ENCODE data around the gene PRXL2B. TPM values are rescaled to one million over a fixed set of nuclear protein-coding genes. Genes with fewer than 3 reads are reported as not detected.

PRXL2B gene
- total RNA-seq, 1 donor from 2014 or later: 26.3 TPM

DNA sequence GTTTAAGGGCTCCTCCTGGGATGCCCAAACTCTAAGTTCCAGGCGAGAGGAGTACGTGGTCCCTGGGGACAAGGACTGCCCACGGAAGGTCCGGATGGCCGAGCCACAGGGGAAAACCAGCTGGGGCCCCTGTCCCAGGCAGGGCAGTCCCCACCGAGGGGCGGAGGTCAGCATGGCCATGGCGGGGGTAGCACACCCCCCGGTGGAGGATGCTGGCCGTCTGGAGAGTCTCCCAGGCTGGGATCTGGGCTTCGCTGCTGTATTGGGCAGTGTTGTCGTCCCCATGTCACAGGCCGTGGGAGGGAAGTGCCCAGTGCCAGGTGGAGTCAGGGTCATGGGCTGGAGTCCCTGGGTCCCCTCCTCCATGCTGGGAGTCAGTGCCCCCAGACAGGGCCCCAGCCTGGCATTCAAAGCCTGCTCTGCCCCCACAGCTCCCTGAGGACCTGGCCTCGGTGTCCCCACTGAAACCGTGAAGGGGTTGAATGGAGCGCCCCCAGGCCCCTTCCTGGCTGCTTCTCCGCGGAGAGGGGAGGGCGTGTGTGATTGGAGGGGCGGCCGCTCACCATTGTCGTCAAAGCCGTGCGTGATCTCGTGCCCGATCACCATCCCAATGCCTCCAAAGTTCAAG lies 6.8 kb downstream of the PRXL2B start:
- intact Hi-C loops (cut with DNase I): no loop called here

DNA sequence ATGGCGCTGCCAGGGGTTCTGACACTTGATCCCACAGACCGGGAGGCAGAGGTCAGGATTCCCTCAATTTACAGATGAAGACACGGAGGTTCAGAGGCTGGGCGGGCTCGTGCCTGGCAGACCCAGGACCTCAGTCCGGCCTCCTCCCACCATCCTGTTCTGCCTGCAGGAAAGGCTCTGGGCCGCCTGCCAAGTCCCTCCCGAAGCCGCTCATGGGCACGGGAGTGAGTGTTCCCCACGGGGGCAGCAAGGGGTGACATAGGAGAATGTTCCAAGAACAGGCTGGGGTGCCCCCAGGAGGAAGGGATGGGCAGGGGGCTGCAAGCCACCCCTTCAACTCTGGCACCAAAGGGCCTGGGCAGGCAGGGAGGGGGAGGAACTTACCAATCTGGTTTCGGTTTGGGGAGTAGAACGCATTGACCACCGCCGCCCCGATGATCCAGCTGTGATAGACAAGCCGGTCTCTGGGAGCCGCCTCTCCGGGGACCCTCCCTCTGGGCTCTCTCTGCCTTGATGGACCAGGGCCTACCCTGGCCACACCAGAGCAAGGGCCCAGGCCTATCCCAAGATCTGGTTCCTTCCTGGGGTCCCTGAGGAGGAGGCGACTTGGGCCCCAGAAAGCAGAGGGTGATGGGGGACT lies 7.5 kb downstream of the PRXL2B start:
- peaks cover 3% of the 10 kb centered on the region for H3K36me3 ChIP-seq
- intact Hi-C loops (cut with DNase I): no loop called here
- H3K27me3 ChIP-seq (ENCODE audit: low read depth): no peaks in the 10 kb centered on the region
- H3K27ac ChIP-seq: peak overlapping the region; percentile 24
- peak overlapping the region; percentile 43 for H3K4me3 ChIP-seq
- H3K4me1 ChIP-seq: peaks cover 21% of the 10 kb centered on the region
- TF ChIP-seq, protein P1, sequence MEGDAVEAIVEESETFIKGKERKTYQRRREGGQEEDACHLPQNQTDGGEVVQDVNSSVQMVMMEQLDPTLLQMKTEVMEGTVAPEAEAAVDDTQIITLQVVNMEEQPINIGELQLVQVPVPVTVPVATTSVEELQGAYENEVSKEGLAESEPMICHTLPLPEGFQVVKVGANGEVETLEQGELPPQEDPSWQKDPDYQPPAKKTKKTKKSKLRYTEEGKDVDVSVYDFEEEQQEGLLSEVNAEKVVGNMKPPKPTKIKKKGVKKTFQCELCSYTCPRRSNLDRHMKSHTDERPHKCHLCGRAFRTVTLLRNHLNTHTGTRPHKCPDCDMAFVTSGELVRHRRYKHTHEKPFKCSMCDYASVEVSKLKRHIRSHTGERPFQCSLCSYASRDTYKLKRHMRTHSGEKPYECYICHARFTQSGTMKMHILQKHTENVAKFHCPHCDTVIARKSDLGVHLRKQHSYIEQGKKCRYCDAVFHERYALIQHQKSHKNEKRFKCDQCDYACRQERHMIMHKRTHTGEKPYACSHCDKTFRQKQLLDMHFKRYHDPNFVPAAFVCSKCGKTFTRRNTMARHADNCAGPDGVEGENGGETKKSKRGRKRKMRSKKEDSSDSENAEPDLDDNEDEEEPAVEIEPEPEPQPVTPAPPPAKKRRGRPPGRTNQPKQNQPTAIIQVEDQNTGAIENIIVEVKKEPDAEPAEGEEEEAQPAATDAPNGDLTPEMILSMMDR (IDR thresholded peaks at IDR 0.05): no peak
- ATAC-seq (peak; percentile 6 to 40), DNase-seq (peak; percentile 79)
- H3K9me3 ChIP-seq: no peaks in the 10 kb centered on the region

More for the DNA sequence above, 6.8 kb downstream of the PRXL2B start:
- TF ChIP-seq, protein P1 (IDR thresholded peaks at IDR 0.05): no peak
- Histone ChIP-seq H3K36me3 (peaks cover 3% of the 10 kb centered on the region), H3K27ac (peak overlapping the region; percentile 24), H3K27me3 (ENCODE audit: low read depth) (no peaks in the 10 kb centered on the region), H3K4me1 (peaks cover 21% of the 10 kb centered on the region), H3K9me3 (no peaks in the 10 kb centered on the region), H3K4me3 (peak overlapping the region; percentile 43)
- ATAC-seq (no peak), DNase-seq (peak; percentile 42)

GRCh38 chr1:2594641-2595131 lies 8.1 kb downstream of the PRXL2B start:
- Histone ChIP-seq H3K4me1 (peaks cover 21% of the 10 kb centered on the region), H3K27ac (peak overlapping the region; percentile 24), H3K27me3 (ENCODE audit: low read depth) (no peaks in the 10 kb centered on the region), H3K9me3 (no peaks in the 10 kb centered on the region), H3K4me3 (peak overlapping the region; percentile 43), H3K36me3 (no peaks in the 10 kb centered on the region)
- TF ChIP-seq, protein P1 (IDR thresholded peaks at IDR 0.05): no peak
- no peak for DNase-seq
- intact Hi-C loops (cut with DNase I): no loop called here
- ATAC-seq: no peak

DNA sequence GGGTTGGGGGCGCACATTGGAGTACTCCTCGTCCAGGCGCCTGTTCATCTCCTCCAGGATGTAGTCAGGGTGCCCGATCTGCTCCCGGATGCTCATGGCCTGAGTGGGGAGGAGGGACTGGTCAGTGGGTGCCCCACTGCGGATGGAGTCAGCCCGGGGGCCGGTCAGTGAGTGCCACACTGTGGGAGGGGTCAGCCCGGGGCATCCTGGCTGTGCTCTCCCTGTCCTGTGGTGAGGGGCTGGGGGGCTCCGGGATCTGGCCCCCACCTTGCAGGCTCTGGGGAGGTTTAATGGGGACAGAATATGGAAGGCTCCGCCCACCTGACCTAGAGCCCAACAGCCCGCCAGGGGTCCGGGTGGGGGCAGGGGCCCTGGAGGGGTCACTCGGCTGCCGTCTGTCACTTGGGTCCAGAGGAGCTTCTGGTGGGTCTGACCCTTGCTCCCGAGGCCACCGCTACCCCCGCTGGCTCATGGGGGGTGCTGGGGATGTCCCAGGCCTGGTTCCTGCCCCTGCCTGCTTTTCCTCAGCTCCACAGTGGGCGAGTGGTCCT lies 8.8 kb downstream of the PRXL2B start:
- DNase-seq (peak; percentile 43), ATAC-seq (peak in 1 of 2 donors; percentile 6)
- H3K4me1 ChIP-seq: peaks cover 21% of the 10 kb centered on the region
- TF ChIP-seq, protein P1 (IDR thresholded peaks at IDR 0.05): no peak
- H3K4me3 ChIP-seq: no peak overlapping the region
- H3K36me3 ChIP-seq: no peaks in the 10 kb centered on the region
- intact Hi-C loops (cut with DNase I): no loop called here
- H3K9me3 ChIP-seq: no peaks in the 10 kb centered on the region
- no peaks in the 10 kb centered on the region for H3K27me3 ChIP-seq (ENCODE audit: low read depth)
- H3K27ac ChIP-seq: no peak overlapping the region

- TF ChIP-seq, protein P1 (IDR thresholded peaks at IDR 0.05): no peak
- Histone ChIP-seq H3K27me3 (ENCODE audit: low read depth) (no peaks in the 10 kb centered on the region), H3K4me1 (peaks cover 21% of the 10 kb centered on the region), H3K36me3 (no peaks in the 10 kb centered on the region), H3K27ac (no peak overlapping the region), H3K4me3 (no peak overlapping the region), H3K9me3 (no peaks in the 10 kb centered on the region)
- DNase-seq (no peak), ATAC-seq (no peak)
- intact Hi-C loops (cut with DNase I): no loop called here
Measured at GRCh38 chr1:2595812-2596529, 9.4 kb downstream of the PRXL2B start.

Data from lower lobe of right lung (tissue), 2 donors.